ENCODE results near the gene GNAL. TPM values are rescaled to one million over a fixed set of nuclear protein-coding genes. Genes with fewer than 3 reads are reported as not detected.

Gene GNAL
- total RNA-seq, 1 experiment from 2014 or later: 0.15 TPM

GRCh38 chr18:11664286-11664685 lies 24.8 kb upstream of the GNAL start:
- Histone ChIP-seq H3K9me2 (replicated peaks; ENCODE audit: low read length) (no peaks in the 10 kb centered on the region), H4K20me1 (ENCODE audit: low read length) (no peaks in the 10 kb centered on the region), H3K79me2 (ENCODE audit: low read length) (no peaks in the 10 kb centered on the region), H3F3A (ENCODE audit: low read length, unreplicated experiment) (no peaks in the 10 kb centered on the region), H3K27ac (ENCODE audit: low read length) (no peak overlapping the region), H2AFZ (ENCODE audit: low read length) (no peak overlapping the region), H3K9me3 (ENCODE audit: low read length) (peaks cover 4% of the 10 kb centered on the region; the same call in 1 of the 2 replicates), H3K4me2 (ENCODE audit: low read length) (no peak overlapping the region), H3K9ac (ENCODE audit: low read length) (no peak overlapping the region), H3K27me3 (ENCODE audit: low read length) (peaks cover 98% of the 10 kb centered on the region), H3K4me3 (ENCODE audit: low read length) (no peak overlapping the region), H3K4me1 (ENCODE audit: insufficient read depth, low read length) (no peaks in the 10 kb centered on the region), H3K36me3 (ENCODE audit: low read depth, low read length) (no peaks in the 10 kb centered on the region)
- DNase-seq (no peak), ATAC-seq (no peak)
- no TSS peak for BruUV-seq (replicated peaks)
- POLR2A ChIA-PET (ENCODE audit: unreplicated experiment): no interaction called here
- CTCF ChIA-PET: no interaction called here
- intact Hi-C loops (cut with micrococcal nuclease): no loop called here
- no peak for TF ChIP-seq CTCF (conservative IDR thresholded peaks at IDR 0.05; ENCODE audit: low read depth, low read length)

- no peak for DNase-seq
- Histone ChIP-seq H3K27me3 (ENCODE audit: low read length) (peaks cover 99% of the 10 kb centered on the region), H3K79me2 (ENCODE audit: low read length) (no peaks in the 10 kb centered on the region), H3K27ac (ENCODE audit: low read length) (no peak overlapping the region), H3K36me3 (ENCODE audit: low read depth, low read length) (no peaks in the 10 kb centered on the region), H3K9me2 (replicated peaks; ENCODE audit: low read length) (no peaks in the 10 kb centered on the region), H3K4me1 (ENCODE audit: insufficient read depth, low read length) (no peaks in the 10 kb centered on the region), H3K9ac (ENCODE audit: low read length) (no peak overlapping the region), H3F3A (ENCODE audit: low read length, unreplicated experiment) (no peaks in the 10 kb centered on the region), H3K4me3 (ENCODE audit: low read length) (no peak overlapping the region), H4K20me1 (ENCODE audit: low read length) (no peaks in the 10 kb centered on the region), H3K4me2 (ENCODE audit: low read length) (no peak overlapping the region), H3K9me3 (ENCODE audit: low read length) (peaks cover 4% of the 10 kb centered on the region; the same call in 1 of the 2 replicates), H2AFZ (ENCODE audit: low read length) (no peak overlapping the region)
- no TSS peak for BruUV-seq (replicated peaks)
- ChIA-PET CTCF (no interaction called here), POLR2A (ENCODE audit: unreplicated experiment) (no interaction called here)
- intact Hi-C loops (cut with micrococcal nuclease): no loop called here
- TF ChIP-seq CTCF (conservative IDR thresholded peaks at IDR 0.05; ENCODE audit: low read depth, low read length): no peak
- TF ChIP-seq EZH2 (IDR thresholded peaks at IDR 0.05; ENCODE audit: low read length, unreplicated experiment): no peak
- no peak for TF ChIP-seq EZH2phosphoT487 (IDR thresholded peaks at IDR 0.05; ENCODE audit: borderline replicate concordance, low read length)
- ATAC-seq: no peak
Observed at GRCh38 chr18:11665146-11665545, 23.9 kb upstream of the GNAL start.

- Histone ChIP-seq H3K79me2 (ENCODE audit: low read length) (no peaks in the 10 kb centered on the region), H3K9ac (ENCODE audit: low read length) (no peak overlapping the region), H3K9me3 (ENCODE audit: low read length) (peaks cover 4% of the 10 kb centered on the region; the same call in 1 of the 2 replicates), H3K27me3 (ENCODE audit: low read length) (peaks cover 99% of the 10 kb centered on the region), H2AFZ (ENCODE audit: low read length) (no peak overlapping the region), H3K9me2 (replicated peaks; ENCODE audit: low read length) (no peaks in the 10 kb centered on the region), H3K27ac (ENCODE audit: low read length) (no peak overlapping the region), H3K36me3 (ENCODE audit: low read depth, low read length) (no peaks in the 10 kb centered on the region), H3K4me3 (ENCODE audit: low read length) (no peak overlapping the region), H3K4me2 (ENCODE audit: low read length) (no peak overlapping the region), H3F3A (ENCODE audit: low read length, unreplicated experiment) (no peaks in the 10 kb centered on the region), H4K20me1 (ENCODE audit: low read length) (no peaks in the 10 kb centered on the region), H3K4me1 (ENCODE audit: insufficient read depth, low read length) (no peaks in the 10 kb centered on the region)
- intact Hi-C loops (cut with micrococcal nuclease): no loop called here
- no peak for DNase-seq
- TF ChIP-seq EZH2phosphoT487 (IDR thresholded peaks at IDR 0.05; ENCODE audit: borderline replicate concordance, low read length) (no peak), CTCF (conservative IDR thresholded peaks at IDR 0.05; ENCODE audit: low read depth, low read length) (no peak), EZH2 (IDR thresholded peaks at IDR 0.05; ENCODE audit: low read length, unreplicated experiment) (no peak)
- no TSS peak for BruUV-seq (replicated peaks)
- ChIA-PET CTCF (no interaction called here), POLR2A (ENCODE audit: unreplicated experiment) (no interaction called here)
- ATAC-seq: no peak
Observed at GRCh38 chr18:11665587-11665986, 23.5 kb upstream of the GNAL start.
